Measurements from ENCODE around the gene ZPBP2. TPM values are rescaled to one million over a fixed set of nuclear protein-coding genes. Genes with fewer than 3 reads are reported as not detected.
"Not testable (repeated sequence)": the region's sequence is repeated elsewhere in the genome, so short reads cannot be mapped to it uniquely, and the experiment has no call there.

ZPBP2 gene
- total RNA-seq, 2 experiments from 2014 or later: not detected

DNA sequence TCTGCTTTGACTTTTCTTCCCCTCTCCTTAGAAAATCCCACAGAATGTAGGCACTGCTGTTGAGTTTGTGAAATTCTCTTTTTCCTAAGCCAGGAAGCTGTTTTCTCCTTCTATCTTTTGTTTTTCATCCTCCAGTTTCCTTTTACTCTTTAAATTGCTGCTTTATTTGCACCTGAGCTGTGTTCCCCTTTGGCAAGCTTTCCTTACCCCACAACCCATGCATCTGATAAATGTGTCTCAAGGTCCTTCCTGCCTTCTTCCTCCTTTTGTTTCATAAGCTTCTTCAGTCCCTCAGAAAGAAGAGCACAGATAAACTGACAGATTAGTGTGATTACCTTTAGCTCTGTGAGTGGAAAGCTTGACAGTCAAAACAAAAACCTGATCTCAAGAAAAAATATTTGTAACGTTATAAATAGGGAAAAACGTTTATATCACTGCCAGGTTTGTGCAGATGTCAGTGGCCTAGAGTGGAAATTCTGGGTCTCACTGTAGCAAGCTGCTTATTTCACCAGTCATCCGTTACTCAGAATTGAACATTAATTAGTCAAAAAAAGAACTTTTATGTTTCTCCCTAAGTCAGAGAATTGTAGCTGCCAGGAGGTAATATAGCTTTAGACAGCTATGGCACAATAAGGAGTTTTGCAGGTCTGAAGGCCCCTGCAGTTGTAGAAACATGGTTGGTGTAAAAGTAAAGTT, 26.8 kb downstream of the ZPBP2 start:
- DNase-seq: no peak
- Mint-ChIP-seq H3K27me3 (peaks cover 11% of the 10 kb centered on the region), H3K4me1 (peaks cover 10% of the 10 kb centered on the region), H3K9me3 (no peaks in the 10 kb centered on the region), H3K4me3 (no peak overlapping the region), H3K27ac (no peak overlapping the region), H3K36me3 (ENCODE audit: low read depth) (peaks cover 3% of the 10 kb centered on the region)
- POLR2A ChIA-PET: no interaction called here
- CTCF ChIA-PET: interaction anchor here (1.0 to 2.7 kb wide), 4 partner anchors 9 to 64 kb away, joined by 3 to 6 read pairs (median 3); no protein-coding TSS in a partner anchor

DNA sequence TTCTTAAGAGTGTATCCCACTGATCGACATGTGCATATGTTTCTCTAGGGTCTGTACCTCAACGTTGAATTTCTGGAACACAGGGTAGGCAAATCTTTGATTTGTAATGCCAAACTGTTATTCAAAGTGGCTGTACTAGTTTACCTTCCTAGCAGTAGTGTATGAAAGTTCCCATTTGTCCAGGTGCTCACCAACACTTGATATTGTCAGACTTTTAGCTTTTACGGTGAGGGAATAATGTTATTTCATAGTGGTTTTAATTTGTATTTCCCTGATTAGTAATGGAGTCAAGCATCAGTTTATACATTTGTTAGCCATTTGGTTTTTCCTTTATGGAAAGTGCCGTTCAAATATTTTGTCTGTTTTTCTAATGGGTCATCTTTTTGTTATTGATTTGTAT, 30.1 kb downstream of the ZPBP2 start:
- Mint-ChIP-seq H3K4me1 (peaks cover 16% of the 10 kb centered on the region), H3K27me3 (no peaks in the 10 kb centered on the region), H3K27ac (no peak overlapping the region), H3K36me3 (ENCODE audit: low read depth) (peaks cover 22% of the 10 kb centered on the region), H3K9me3 (no peaks in the 10 kb centered on the region), H3K4me3 (no peak overlapping the region)
- no peak for DNase-seq
- POLR2A ChIA-PET: no interaction called here
- CTCF ChIA-PET: no interaction called here

DNA sequence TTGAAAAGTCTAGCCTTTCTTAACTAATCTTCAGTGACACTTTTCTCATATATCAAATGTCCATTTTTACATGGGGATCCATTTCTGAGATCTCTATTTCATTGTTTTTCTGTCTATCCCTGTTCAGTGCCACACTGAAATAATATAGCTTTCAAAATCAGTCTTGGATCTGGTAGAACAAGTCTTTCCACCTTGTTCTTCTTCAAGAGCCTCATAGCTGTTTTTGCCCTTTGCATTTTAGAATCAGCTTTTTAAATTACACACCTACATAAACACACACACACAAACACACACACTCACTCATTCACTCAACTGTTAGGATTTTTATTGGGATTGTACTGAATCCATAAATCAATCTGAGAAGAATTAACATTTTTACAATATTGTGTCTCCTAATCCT, 31.2 kb downstream of the ZPBP2 start:
- Mint-ChIP-seq H3K4me3 (no peak overlapping the region), H3K36me3 (ENCODE audit: low read depth) (peaks cover 26% of the 10 kb centered on the region), H3K4me1 (peaks cover 26% of the 10 kb centered on the region), H3K9me3 (no peaks in the 10 kb centered on the region), H3K27ac (no peak overlapping the region), H3K27me3 (no peaks in the 10 kb centered on the region)
- DNase-seq: no peak
- ChIA-PET CTCF (no interaction called here), POLR2A (no interaction called here)

DNA sequence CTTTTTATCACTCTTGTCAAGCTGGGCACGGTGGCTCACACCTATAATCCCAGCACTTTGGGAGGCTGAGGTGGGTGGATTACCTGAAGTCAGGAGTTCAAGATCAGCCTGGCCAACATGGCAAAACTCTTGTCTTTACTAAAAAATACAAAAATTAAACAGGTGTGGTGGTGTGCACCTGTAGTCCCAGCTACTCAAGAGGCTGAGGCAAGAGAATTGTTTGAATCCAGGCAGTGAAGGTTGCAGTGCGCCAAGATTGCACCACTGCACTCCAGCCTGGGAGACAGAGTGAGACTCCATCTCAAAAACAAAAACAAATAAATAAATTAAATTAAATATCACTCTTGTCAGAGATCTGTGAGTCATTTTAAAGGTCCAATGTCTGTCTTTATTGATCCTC, 34.0 kb downstream of the ZPBP2 start:
- DNase-seq, H3K9me3 Mint-ChIP-seq, CTCF ChIA-PET, H3K27ac Mint-ChIP-seq, H3K27me3 Mint-ChIP-seq, H3K4me3 Mint-ChIP-seq: not testable (repeated sequence)
- POLR2A ChIA-PET: interaction anchor here (0.6 kb wide), 1 partner anchor 94 kb away, joined by 5 read pairs; no protein-coding TSS in a partner anchor
- peaks cover 38% of the 10 kb centered on the region for H3K4me1 Mint-ChIP-seq
- peaks cover 48% of the 10 kb centered on the region for H3K36me3 Mint-ChIP-seq (ENCODE audit: low read depth)

DNA sequence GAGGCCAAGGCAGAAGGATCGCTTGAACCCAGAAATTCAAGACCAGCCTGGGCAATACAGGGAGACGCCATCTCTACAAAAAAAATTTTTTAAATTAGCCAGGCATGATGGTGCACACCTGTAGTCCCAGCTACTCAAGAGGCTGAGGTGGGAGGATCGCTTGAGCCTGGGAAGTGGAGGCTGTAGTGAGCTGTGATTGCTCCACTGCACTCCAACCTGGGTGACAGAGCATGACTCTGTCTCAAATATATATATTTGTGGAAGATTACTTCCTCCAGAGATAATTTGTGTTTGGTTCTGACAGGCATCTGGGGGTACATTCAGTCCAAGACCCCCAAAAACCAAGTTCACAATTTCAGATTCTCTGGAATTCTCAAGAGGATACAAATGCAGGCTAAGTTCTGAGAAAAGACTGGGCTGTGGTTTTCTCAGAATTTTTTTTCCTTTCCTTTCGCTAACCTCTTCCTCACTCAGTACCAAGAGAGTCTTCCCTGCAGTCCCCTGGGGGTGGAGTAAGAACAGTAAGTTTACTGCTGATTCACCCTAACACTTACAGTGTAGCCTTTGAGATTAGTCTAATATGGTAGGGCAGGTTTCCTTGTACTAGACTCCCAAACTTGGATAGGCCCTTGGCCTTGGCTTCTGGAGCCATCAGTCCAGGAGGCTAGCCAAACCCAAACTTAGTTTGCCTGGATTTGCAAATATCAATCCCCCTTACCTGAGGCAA, 35.3 kb downstream of the ZPBP2 start:
- CTCF ChIA-PET: no interaction called here
- H3K27me3 Mint-ChIP-seq: no peaks in the 10 kb centered on the region
- H3K9me3 Mint-ChIP-seq: no peaks in the 10 kb centered on the region
- POLR2A ChIA-PET: no interaction called here
- H3K4me1 Mint-ChIP-seq: peaks cover 38% of the 10 kb centered on the region
- peak; percentile 43 for DNase-seq
- H3K27ac Mint-ChIP-seq: peak overlapping the region; percentile 81
- peak overlapping the region; percentile 26 for H3K4me3 Mint-ChIP-seq
- H3K36me3 Mint-ChIP-seq (ENCODE audit: low read depth): peaks cover 51% of the 10 kb centered on the region

DNA sequence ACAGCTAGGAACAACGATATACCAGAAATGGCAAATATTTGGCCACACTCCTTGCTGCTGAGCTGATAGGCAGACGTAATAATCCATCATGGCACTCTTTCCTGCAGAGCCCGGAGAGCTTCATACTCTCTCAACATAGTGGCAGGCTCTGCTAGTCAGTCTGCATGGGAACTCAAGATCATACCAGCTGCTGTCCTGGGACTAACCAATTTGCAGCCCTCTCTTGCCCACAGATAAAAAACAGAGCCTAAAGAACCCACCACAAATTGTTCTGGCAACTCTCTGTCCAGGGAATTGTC, 36.9 kb downstream of the ZPBP2 start:
- Mint-ChIP-seq H3K4me3 (no peak overlapping the region), H3K9me3 (no peaks in the 10 kb centered on the region), H3K36me3 (ENCODE audit: low read depth) (peaks cover 63% of the 10 kb centered on the region), H3K27ac (peak overlapping the region; percentile 6), H3K4me1 (peaks cover 38% of the 10 kb centered on the region), H3K27me3 (no peaks in the 10 kb centered on the region)
- DNase-seq: no peak
- CTCF ChIA-PET: interaction anchor here (0.9 to 1.2 kb wide), 2 partner anchors 10 to 76 kb away, joined by 3 read pairs; partner anchors contain the start of gene PSMD3
- POLR2A ChIA-PET: interaction anchor here (0.8 kb wide), 1 partner anchor 11 kb away, joined by 6 read pairs; no protein-coding TSS in a partner anchor

DNA sequence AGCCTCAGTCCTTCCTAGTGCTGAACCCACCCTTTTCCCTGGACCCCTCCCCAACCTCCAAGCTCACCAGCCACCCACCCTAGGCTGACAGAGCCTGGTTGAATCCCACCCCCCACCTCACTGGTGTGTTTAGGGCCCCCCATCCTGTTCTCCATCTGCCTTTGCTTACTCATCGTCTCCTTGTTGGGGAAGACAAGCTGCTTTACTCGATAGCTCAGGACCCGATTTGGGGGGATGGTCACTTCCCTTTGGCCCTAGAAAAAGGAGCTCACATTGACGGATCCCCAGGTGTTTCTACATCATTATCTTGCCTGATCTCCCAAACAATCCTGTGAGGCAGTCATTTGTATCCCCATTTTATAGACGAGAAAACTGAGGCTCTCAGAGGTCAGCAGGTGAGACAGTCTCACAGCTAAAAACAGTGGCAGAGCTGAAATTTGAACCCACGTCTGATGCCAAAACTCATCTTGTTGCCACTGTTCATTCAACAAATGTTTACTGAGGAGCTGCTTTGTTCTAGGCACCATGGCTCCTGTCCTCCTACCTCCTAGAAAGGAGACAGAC, 40.9 kb downstream of the ZPBP2 start:
- CTCF ChIA-PET: interaction anchor here (0.6 kb wide), 1 partner anchor 1210 kb away, joined by 3 read pairs; no protein-coding TSS in a partner anchor
- Mint-ChIP-seq H3K27ac (no peak overlapping the region), H3K9me3 (no peaks in the 10 kb centered on the region), H3K4me3 (no peak overlapping the region), H3K4me1 (peaks cover 23% of the 10 kb centered on the region), H3K36me3 (ENCODE audit: low read depth) (peaks cover 65% of the 10 kb centered on the region), H3K27me3 (no peaks in the 10 kb centered on the region)
- DNase-seq: no peak
- POLR2A ChIA-PET: no interaction called here

DNA sequence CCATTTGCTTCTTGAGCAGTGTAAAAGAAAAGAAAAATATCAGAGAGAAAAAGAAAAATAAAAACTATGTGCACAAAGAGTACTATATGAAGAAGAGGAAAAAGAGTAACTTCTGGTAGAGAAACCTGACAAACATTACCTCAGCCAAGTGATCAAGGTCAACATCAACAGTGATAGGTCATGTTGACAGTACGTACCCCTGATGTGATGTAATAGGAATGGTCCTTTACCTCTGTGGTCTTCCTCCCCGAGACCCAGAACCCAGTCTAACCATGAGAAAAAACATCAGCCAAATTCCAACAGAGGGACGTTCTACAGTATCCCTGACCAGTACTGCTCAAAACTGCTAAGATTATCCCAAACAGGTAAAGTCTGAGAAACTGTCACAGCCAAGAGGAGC, 46.0 kb downstream of the ZPBP2 start:
- POLR2A ChIA-PET: no interaction called here
- Mint-ChIP-seq H3K27ac (no peak overlapping the region), H3K9me3 (no peaks in the 10 kb centered on the region), H3K27me3 (no peaks in the 10 kb centered on the region), H3K4me3 (no peak overlapping the region), H3K4me1 (peaks cover 26% of the 10 kb centered on the region), H3K36me3 (ENCODE audit: low read depth) (peaks cover 73% of the 10 kb centered on the region)
- no peak for DNase-seq
- CTCF ChIA-PET: no interaction called here

DNA sequence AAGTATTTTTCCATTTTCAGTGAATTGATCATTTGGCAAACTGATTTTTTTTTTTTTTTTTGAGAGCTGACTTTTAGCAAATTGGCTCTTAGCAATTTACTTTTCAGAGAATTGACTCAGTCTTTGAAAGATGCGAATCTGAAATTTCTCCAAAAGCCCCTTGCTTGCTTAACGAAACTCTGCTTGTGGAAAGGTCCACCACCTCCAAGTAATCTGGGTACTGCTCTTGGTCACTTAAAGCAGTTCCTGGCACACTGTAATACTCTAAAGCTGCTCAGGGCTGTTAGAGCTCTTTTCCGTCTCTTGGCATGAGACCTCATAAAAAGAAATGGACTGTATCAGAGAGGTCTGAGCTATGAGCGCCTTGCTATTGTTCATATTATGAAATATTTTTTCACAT, 47.6 kb downstream of the ZPBP2 start:
- Mint-ChIP-seq H3K36me3 (ENCODE audit: low read depth) (peaks cover 70% of the 10 kb centered on the region), H3K27ac (no peak overlapping the region)
- CTCF ChIA-PET: interaction anchor here (0.5 to 1.6 kb wide), 8 partner anchors 11 to 563 kb away, joined by 3 read pairs; no protein-coding TSS in a partner anchor

DNA sequence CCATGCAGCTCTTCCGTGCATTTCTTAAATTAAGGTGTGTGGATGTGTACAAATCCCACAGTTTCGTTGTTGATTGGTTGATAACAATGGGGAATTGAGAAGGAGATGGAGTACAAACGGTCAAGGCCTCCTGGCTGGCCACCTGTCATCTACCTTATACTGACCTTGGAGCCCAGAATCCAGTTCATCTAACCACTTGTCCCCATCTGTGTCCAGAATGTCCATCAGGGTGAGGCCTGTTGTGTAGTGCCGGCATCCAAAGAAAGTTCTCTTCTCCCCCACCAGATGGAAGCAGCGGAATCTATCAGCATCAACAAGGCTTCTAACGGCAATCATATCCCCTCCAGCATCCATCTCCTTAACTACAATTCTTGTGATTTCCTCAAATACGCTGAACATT, 48.9 kb downstream of the ZPBP2 start:
- peaks cover 76% of the 10 kb centered on the region for H3K36me3 Mint-ChIP-seq (ENCODE audit: low read depth)
- CTCF ChIA-PET: interaction anchor here (0.9 kb wide), 1 partner anchor 20 kb away, joined by 3 read pairs; no protein-coding TSS in a partner anchor

More for the DNA sequence above, 47.6 kb downstream of the ZPBP2 start:
- no peaks in the 10 kb centered on the region for H3K27me3 Mint-ChIP-seq
- H3K9me3 Mint-ChIP-seq: no peaks in the 10 kb centered on the region
- POLR2A ChIA-PET: interaction anchor here (0.6 kb wide), 1 partner anchor 11 kb away, joined by 6 read pairs; no protein-coding TSS in a partner anchor
- DNase-seq: no peak
- H3K4me3 Mint-ChIP-seq: no peak overlapping the region
- peaks cover 38% of the 10 kb centered on the region for H3K4me1 Mint-ChIP-seq

DNA sequence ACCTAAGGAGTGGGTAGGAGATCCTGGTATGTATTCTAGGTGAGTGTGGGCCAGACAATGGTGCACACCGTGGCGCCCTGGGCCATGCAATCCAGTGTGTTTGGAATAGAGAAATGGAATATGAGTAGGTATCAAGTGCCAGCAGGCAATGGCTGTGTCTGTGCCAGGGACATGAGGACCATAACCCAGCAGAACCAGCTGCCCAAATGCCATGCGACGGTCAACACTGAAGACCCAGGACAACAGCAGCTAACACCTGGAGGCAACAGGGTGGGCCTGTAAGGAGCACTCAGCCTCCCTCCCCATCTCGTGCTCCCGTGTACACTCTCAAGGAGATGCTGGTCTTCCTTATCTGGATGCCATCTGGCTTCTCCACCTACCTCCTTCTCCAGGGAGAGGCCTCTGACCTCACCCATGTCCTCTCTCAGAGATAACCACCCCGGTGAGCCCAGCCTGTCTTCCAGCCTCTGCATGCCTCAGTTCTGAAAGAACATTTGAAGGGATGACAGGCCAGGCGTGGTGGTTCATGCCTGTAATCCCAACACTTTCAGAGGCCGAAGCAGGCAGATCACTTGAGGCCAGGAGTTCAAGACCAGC, 51.2 kb downstream of the ZPBP2 start:
- ChIA-PET POLR2A (no interaction called here), CTCF (no interaction called here)
- no peak for DNase-seq
- Mint-ChIP-seq H3K27me3 (no peaks in the 10 kb centered on the region), H3K4me1 (peaks cover 72% of the 10 kb centered on the region), H3K27ac (peak overlapping the region; percentile 78), H3K9me3 (no peaks in the 10 kb centered on the region), H3K4me3 (no peak overlapping the region), H3K36me3 (ENCODE audit: low read depth) (peaks cover 80% of the 10 kb centered on the region)

More for the DNA sequence above, 48.9 kb downstream of the ZPBP2 start:
- H3K4me3 Mint-ChIP-seq: no peak overlapping the region
- H3K4me1 Mint-ChIP-seq: peaks cover 52% of the 10 kb centered on the region
- no peaks in the 10 kb centered on the region for H3K27me3 Mint-ChIP-seq
- no peaks in the 10 kb centered on the region for H3K9me3 Mint-ChIP-seq
- peak overlapping the region; percentile 27 for H3K27ac Mint-ChIP-seq
- POLR2A ChIA-PET: no interaction called here
- DNase-seq: no peak

DNA sequence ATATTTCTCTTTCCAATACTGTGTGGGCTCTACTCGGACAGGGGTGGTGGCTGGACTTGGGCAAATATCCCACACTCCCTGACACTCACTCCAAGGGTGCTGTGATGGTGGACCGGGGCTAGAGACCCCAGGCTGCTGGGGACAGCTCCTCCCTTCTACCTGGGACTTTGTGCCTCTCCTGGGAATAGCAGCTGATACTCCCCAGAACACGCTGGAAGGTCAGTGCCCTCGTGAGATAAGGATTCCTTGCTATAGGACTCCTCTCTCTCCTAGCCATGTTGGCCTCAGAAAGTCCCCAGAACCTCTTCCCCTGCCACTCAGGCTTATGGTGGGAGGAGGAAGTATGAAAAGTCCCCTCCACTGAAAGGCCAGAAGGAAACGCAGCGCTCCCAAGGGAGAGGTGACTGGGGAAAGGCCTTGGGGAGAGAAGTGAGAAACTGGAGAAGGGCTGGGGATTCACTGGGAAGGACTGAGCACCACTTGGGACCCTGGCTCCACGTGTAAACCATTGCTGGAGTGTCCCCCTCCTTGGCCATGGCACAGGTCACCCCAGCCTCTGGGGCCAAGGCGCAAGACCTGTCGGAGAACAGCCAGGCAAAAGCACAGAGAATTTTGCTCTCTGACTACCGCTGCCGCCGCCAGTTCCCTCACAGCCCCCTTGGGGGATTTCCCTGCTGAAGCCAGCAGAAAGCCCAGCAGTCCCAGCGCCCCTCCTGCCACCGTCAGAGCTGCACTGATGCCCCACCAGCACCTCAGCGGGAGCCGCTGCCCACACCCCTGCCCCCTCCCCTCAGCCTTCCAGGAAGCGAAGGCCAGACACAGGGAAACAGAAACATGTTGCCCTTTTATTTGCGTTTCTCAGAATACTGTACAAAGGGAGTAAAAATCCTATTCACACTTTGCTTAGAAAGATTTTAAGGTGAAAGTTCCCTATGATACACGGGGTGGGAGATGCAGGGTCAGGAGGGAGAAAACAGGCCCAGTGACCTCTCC, 52.5 kb downstream of the ZPBP2 start:
- peak; percentile 29 for DNase-seq
- ChIA-PET CTCF (interaction anchor here (0.9 to 1.2 kb wide), 2 partner anchors 10 to 424 kb away, joined by 3 to 4 read pairs; no protein-coding TSS in a partner anchor), POLR2A (no interaction called here)
- Mint-ChIP-seq H3K9me3 (no peaks in the 10 kb centered on the region), H3K27me3 (no peaks in the 10 kb centered on the region), H3K4me1 (peaks cover 82% of the 10 kb centered on the region), H3K36me3 (ENCODE audit: low read depth) (peaks cover 87% of the 10 kb centered on the region), H3K4me3 (no peak overlapping the region), H3K27ac (peak overlapping the region; percentile 91)

All from activated CD4-positive, alpha-beta T cell treated with anti-CD3 and anti-CD28 coated beads, Interleukin-2, amount 10 ng/mL, durations not matched to agents 7 days and 5 days (primary cell).